Muscle of back (tissue), 13 donors: Measurements from ENCODE around the gene CDK3. TPM values are rescaled to one million over a fixed set of nuclear protein-coding genes. Genes with fewer than 3 reads are reported as not detected.
"Not testable (repeated sequence)": the region's sequence is repeated elsewhere in the genome, so short reads cannot be mapped to it uniquely, and the experiment has no call there.

Experiments used
- DNase-seq, 3 donors: peaks; one replicate each; pipeline versions ENCODE4 v3.0.0 to v3.0.0-alpha.2; 2013
- long read RNA-seq, 9 donors: transcript quantifications; one replicate each; lab custom pipeline, GENCODE V29; 2026
- polyA plus RNA-seq, 10 donors: library from polyadenylated mRNA; unstranded; fragments of 120-200 nt; gene quantifications; one replicate each; pipeline ENCODE4 v1.2.1, GENCODE V29; 2013; ENCODE audit not compliant: insufficient read length in 10 of 10

The CDK3 gene
- 10 to 100 TPM in 1 of 10 donors, 1 to 10 TPM in 9; 3.9 to 12.1 (median 7.1) TPM for polyA plus RNA-seq
- long read RNA-seq, donor 1, partial matches to known transcripts, result 0 of 2 reads
- long read RNA-seq, donor 1, other reads (novel, unspliced or antisense), result 0 of 2 reads
- long read RNA-seq, donor 2, partial matches to known transcripts, result 0 of 2 reads
- long read RNA-seq, donor 2, other reads (novel, unspliced or antisense), result 0 of 2 reads
- long read RNA-seq, donor 3, result 0 reads
- long read RNA-seq, donor 4, result 0 reads
- long read RNA-seq, donor 5, result 0 reads
- long read RNA-seq, donor 6, partial matches to known transcripts, result 0 of 2 reads
- long read RNA-seq, donor 6, other reads (novel, unspliced or antisense), result 0 of 2 reads
- long read RNA-seq, donor 7, result 0 reads
- long read RNA-seq, donor 8, result 0 reads
- long read RNA-seq, donor 9, result 0 reads

DNA sequence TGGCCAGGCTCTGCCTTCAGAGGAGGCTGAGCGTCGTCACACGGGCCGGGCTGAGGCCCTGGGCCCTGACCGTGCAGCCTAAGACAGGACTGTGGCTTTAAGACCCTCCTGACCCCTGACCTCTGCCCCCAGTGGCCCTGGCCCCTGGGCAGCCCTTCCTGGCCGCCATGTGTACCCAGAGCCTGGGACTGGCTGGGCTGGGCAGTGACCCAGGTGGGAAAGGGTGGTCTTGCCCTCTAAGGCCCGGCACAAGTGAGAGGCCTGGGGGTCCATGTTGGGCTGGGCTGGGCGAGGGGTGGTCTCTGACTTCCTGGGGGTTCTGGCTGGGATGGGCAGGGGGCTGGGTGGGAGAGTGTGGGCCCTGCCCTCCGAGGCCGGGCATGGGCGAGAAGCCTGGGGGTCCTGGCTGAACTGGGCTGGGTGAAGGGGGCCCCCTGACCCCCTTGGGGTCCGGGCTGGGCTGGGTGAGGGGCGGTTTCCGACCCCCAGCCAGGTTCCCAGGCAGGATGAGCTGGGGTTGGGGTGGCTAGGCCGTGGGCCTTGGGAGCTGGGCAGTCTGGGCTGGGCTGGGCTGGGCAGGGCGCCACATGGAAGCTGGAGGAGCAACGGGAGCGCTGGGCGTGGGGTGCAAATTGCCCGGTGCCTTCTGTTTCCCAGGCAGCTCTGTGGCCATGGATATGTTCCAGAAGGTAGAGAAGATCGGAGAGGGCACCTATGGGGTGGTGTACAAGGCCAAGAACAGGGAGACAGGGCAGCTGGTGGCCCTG lies at the start of gene CDK3:
Gene CDK3, plus strand, starts transcription at position 101 of the 767 bp plus-strand sequence. Its CDS starts 571 bp downstream, at position 672.
- no peak for DNase-seq

DNA sequence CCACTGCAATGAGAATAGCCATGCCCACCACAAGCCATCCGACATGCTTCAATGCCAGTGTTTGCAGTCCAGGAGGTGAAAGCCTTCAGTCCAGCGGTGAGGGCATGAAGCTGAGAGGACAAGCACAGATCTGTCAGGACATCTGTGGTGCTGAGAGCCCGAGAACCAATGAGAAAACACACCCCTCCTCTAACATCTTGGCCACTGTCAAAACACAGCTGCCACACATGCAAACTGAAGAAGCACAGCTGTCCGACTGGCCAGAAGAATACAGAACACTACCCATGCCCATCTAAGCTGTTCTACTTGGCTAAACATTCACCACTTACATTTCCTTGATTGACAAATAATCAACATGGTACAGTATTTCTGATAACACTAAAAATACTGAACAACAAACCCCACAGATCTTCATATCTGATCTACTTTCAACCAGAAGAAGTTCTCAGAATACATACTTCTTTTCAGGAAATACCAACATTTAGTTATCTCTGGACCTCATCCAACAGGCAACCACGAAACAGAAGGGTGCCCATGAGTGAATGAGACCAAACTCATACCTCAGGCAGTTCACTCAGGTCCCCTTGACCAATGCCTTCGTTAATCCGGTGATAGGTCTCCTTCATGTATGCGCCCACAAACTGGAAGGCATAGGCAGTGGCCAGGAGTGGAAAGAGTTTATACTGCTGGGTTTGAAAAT lies 49.6 kb upstream of the CDK3 start:
- DNase-seq, result peak in 2 of 3 donors; percentile 45 to 58

DNA sequence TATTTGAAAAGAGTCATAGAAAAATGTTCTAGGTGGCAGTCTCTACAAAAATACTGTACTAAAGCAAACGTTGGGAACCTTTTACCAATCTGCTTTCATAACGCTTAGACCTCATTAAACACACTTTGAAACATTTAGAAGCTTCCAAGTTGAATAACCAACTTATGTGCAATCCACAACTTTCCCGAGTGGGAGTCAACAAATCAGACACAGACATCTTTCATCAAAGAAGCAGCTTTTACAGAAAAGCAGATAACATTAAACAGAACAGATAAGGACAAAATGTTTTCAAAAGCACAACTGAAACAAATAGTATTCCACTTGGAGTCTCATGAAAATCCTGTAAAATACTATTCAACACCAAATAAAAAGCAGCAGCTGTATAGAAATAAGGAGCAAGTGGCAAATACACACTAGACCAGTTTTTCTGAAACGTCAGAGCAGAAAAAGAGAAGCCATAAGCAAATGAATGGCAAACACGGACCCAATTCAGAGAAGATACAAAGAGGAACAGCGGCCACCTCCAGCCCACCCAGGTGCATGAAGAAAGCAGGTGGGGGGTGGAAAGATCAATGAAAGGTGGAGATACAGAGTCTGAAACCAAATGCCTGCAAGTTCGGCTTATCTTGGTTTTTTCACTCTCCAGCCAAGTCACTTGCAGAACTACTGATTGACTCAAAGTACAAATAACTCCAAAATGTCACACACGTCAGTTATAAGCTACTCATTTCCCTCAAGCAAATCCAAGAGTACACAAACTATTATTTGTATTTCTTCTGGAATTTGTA lies 41.4 kb upstream of the CDK3 start:
- DNase-seq, result no peak

DNA sequence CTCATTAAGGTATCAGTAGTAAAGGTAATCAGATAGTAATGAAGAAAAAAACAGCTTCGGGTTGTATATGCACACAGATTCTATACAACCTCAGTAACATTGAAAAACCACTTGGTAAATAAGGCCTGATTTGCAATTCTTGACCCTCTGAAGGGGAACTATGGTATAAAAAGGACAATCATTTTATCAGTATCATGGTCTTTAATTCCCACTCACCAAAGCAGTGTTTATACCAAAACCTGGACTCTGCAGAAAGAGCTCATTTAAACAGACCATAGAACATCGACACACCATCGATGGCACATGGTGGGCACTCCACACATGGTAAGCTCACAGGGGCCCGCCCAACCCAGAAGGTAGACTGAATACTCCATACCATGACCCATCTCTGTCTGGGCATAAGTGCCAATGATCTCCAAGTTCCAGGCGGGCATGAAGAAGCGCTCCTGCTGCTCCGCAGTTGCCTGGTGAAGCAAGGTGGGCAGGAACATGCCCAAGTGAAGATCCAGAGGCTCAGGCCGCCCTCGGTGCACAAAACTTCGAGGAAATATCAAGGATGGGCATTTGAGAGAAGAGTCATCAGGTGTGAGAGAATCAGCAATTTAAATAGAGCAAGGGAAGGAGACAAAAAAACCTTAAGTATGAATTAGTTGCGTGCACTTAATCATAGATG lies 40.7 kb upstream of the CDK3 start:
- no peak for DNase-seq

- DNase-seq, result no peak
Measured at GRCh38 chr17:75965468-75965867, 35.2 kb upstream of the CDK3 start.

DNA sequence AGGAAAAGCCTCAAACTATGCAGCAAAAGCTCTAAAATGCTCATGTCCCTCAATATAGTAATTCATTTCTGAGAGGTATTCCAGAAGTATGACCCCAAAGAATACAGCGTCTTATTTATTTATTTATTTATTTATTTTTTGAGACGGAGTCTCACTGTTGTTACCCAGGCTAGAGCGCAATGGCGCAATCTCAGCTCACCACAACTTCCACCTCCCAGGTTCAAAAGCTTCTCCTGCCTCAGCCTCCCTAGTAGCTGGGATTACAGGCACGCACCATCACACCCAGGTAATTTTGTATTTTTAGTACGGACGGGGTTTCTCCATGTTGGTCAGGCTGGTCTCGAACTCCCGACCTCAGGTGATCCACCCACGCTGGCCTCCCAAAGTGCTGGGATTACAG lies 31.6 kb upstream of the CDK3 start:
- not testable (repeated sequence) for DNase-seq

GRCh38 chr17:75970011-75970523 lies 30.6 kb upstream of the CDK3 start:
- no peak for DNase-seq

GRCh38 chr17:75970626-75971025 lies 30.0 kb upstream of the CDK3 start:
- DNase-seq, result no peak

GRCh38 chr17:75975187-75975586 lies 25.5 kb upstream of the CDK3 start:
- DNase-seq, result not testable (repeated sequence)

DNA sequence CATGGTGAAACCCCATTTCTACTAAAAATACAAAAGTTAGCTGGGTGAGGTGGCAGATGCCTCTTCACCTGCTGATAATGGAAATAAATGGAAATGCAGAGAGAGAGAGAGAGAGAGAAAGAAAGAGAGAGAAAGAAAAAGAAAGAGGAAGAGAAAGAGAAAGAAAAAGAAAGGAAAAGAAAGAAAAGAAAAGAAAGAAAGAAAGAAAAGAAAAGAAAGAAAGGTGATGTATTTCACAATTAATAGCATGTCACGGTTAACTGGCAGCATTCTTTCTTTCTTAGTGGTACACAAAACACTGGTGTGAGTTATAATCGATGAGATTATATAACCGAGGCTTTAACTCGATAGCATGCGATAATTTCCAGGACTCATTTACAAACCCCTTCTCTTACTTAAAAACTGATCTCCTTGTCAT lies 24.9 kb upstream of the CDK3 start:
- DNase-seq, result no peak

- no peak for DNase-seq
Measured at GRCh38 chr17:75976175-75976848, 24.3 kb upstream of the CDK3 start.

GRCh38 chr17:75978938-75979704 lies 21.5 kb upstream of the CDK3 start, which contains the start of the genes ACOX1 and TEN1:
Gene ACOX1, minus strand, starts transcription at chr17:75979166. Its CDS starts 93 bp downstream, at chr17:75979073.
Gene TEN1, plus strand, starts transcription at chr17:75979240. Its CDS starts 6,953 bp downstream, at chr17:75986193.
- peak; percentile 97 to 100 (median 98) for DNase-seq

DNA sequence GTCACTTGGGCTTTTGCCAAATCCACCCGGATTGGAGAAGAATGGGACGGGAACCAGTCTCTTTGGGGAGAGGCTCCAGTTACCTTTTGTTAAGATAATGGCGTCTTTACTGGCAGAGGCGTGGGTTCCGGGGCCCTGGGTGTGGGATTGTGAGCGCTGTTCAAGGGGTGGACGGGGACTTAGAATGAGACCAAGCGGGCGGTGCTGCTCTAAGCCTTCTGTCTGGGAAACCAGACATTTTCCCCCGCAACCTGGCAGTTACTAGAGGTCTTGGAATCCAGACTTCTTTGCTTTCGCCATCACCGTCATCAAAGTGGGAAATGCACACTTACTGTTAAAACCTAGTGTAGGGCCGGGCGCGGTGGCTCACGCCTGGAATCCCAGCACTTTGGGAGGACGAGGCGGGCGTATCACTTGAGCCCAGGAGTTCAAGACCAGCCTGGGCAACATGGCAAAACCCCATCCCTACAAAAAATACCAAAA lies 20.9 kb upstream of the CDK3 start:
- no peak for DNase-seq

GRCh38 chr17:75980188-75981018 lies 20.3 kb upstream of the CDK3 start:
- DNase-seq, result peak in 1 of 3 donors; percentile 38

DNA sequence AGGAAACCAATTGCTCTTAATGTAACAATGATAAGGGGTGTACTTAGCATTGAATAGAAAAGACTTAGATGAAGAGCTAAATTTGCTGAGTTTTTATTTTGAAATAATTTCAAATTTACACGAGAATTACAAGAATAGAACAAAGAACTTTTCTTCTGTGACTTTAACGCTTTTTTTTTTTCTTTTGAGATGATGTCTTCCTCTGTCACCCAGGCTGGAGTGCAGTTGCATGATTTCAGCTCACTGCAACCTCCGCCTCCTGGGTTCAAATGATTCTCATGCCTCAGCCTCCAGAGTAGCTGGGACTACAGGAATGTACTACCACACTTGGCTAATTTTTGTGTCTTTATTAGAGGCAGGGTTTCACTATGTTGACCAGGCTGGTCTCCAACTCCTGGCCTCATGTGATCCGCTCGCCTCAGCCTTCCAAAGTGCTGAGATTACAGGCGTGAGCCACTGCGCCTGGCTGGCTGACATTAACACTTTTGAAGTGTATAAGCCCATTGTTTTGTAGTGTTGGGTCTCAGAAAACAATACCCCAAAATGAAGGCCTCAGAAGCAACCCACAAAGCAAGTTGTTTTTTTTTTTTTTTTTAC lies 19.5 kb upstream of the CDK3 start:
- no peak for DNase-seq

GRCh38 chr17:75983501-75984181 lies 17.0 kb upstream of the CDK3 start:
- DNase-seq, result no peak

GRCh38 chr17:75985986-75986385 lies 14.7 kb upstream of the CDK3 start:
- DNase-seq, result no peak
